ENCODE results near the gene RUNX3.

RUNX3 gene

DNA sequence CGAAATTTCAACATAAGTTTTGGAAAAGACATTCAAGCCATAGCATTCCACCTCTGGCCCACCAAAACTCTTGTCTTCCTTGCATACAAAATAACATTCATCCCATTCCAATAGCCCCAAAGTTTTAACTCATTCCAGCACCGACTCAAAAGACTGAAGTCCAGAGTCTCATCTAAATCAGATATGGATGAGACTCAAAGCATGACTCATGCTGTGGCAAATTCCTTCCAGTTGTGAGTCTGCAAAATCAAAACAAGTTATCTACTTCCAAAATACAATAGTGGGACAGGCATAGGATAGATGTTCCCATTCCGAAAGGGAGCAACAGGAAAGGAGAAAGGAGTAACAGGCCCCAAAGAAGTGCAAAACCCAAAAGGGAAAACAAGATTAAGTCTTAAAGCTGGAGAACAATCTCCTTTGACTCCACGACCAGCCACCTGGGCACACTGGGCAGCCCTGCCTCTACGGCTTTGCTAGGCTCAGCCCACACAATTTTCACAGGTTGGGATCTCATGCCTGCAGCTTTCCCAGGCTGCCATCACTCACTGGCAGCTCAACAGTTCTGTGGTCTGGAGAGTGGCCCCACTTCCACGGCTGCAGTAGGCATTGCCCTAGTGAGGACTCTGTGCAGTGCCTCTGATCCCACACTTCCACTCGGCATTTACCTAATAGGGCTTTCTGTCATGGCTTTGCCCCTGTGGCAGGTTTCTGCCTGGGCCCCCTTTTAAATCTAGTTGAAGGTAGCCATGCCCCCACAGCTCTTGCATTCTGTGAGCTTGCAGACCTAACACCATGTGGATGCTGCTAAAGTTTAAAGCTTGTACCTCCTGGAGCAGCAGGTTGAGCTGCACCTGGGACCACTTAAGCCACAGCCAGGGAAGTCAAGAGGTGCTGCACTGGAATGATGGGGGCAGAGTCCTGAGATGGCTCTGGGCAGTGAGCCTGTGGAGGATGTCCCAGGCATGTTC is 51.0 kb downstream of the RUNX3 start:
- DNase-seq (ENCODE audit: insufficient read length) = no peak
- TF ChIP-seq POLR2AphosphoS5 (IDR thresholded peaks at IDR 0.05; ENCODE audit: low read depth, low read length) (no peak), TAF1 (IDR thresholded peaks at IDR 0.05; ENCODE audit: borderline replicate concordance, low read depth, low read length) (no peak), POLR2A (IDR thresholded peaks at IDR 0.05; ENCODE audit: low read depth, low read length) (no peak)
- FAIRE-seq = no peak

DNA sequence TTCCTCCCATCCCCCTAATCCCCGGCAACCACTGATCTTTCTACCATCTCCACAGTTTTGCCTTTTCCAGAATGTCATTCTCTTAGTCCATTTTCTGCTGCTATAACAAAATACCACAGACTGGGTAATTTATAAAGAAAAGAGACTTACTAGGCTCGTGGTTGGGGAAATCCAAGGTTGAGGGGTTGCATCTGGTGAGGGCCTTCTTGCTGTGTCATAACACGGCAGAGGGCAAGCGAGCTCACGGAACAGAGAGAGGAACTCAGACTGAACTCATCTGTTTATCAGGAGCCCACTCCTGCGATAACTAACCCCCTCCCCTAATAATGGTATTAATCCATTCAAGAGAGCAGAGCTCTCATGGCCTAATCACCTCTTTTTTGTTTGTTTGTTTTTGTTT is 52.0 kb downstream of the RUNX3 start:
- FAIRE-seq (no peak), DNase-seq (ENCODE audit: insufficient read length) (no peak)
- TF ChIP-seq POLR2A (IDR thresholded peaks at IDR 0.05; ENCODE audit: low read depth, low read length) = no peak
- TF ChIP-seq TAF1 (IDR thresholded peaks at IDR 0.05; ENCODE audit: borderline replicate concordance, low read depth, low read length) = no peak
- no peak for TF ChIP-seq POLR2AphosphoS5 (IDR thresholded peaks at IDR 0.05; ENCODE audit: low read depth, low read length)

DNA sequence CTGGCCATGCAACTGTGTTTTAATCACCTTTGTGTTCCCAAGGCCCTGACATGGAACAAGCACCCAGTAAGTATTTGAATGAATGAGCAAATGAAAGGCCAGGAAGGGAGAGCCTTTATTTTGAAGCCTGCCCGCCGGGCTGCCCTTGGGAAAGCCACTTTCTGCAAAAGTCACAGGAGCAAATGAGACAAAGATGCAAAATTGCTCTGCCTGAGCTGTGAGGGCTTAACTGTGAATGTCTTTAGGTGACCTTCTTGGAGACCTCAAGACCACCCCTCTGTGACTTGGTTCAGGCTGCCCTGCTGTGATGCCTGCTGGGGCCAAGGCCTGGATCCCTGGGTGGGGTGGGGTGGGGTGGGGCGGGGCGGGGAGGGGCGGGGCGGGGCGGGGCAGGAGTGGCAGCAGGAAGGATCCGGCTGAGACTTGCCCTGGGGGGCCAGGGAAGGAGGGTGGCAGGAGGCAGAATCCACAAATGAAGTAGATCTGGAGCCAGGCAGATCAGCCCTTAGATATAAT is 54.0 kb downstream of the RUNX3 start:
- no peak for DNase-seq (ENCODE audit: insufficient read length)
- FAIRE-seq = no peak
- no peak for TF ChIP-seq POLR2A (IDR thresholded peaks at IDR 0.05; ENCODE audit: low read depth, low read length)
- TF ChIP-seq POLR2AphosphoS5 (IDR thresholded peaks at IDR 0.05; ENCODE audit: low read depth, low read length) = no peak
- no peak for TF ChIP-seq TAF1 (IDR thresholded peaks at IDR 0.05; ENCODE audit: borderline replicate concordance, low read depth, low read length)

DNA sequence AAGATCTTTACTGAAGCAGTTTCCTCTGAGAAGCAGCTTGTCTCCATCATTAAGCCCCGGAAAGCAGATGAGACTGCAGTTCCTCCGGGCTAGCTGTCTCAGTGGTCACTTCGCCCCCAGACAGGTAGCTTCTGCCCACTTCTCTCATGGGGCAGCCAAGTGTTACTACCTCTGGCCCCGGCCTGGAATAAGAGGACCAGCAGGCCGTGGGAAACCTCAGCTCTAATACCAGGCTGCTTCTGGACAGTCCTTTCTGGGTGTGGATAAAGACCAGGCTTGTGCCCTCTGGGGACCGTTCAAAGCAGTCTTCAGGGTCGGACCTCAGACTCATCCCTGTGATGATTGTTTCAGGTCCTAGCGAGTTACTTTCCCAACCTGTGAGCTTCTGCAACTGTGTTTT is 54.8 kb downstream of the RUNX3 start:
- TF ChIP-seq POLR2A (IDR thresholded peaks at IDR 0.05; ENCODE audit: low read depth, low read length) = no peak
- TF ChIP-seq TAF1 (IDR thresholded peaks at IDR 0.05; ENCODE audit: borderline replicate concordance, low read depth, low read length) = no peak
- no peak for TF ChIP-seq POLR2AphosphoS5 (IDR thresholded peaks at IDR 0.05; ENCODE audit: low read depth, low read length)
- no peak for FAIRE-seq

DNA sequence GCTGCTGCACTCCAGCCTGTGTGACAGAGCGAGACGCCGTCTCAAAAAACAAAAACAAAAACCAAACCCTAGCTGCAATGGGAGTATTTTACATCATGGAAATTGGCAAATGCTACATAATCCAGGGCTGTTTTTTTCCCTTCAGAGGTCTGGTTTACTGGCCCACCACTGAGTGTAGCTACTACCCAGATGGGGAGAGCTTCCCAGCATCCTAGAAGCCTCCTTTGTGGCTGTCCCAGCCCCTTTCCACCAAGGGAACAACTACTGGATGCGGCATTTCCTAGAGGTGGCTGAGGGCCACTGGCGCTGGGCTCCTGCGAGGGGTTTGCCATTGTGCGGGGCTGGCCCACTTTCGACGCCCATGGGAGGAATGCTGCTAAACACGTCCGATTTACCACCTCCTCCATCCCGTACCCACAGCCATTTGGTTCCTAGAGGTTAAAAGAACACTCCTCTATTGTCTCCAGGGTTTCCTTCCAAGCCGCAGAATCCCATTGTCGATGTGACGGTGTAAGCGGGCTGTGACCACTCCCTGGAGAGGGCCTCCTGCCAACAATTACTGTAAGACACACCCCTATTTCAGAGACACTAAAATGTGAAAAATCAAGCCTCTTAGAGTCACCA is 55.4 kb downstream of the RUNX3 start:
- FAIRE-seq (no peak), DNase-seq (ENCODE audit: insufficient read length) (no peak)
- TF ChIP-seq TAF1 (IDR thresholded peaks at IDR 0.05; ENCODE audit: borderline replicate concordance, low read depth, low read length) = no peak

More for the DNA sequence above, 54.8 kb downstream of the RUNX3 start:
- no peak for DNase-seq (ENCODE audit: insufficient read length)

DNA sequence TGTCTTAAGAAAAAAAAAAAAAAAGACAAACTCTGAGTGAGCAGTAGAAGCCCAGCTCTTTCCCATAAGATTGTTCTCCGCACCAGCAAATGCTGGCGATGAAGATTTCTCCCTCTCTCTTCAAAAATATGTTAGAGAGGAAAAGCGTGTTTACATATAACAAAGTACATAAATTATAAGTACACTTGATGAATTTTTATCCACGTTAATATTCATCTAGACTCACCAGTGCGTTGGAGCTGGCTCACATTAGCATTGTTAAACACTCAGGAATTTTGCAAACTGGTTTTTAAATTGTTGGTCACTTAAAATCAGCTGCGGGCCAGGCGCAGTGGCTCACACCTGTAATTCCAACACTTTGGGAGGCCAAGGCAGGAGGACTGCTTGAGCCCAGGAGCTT is 56.0 kb downstream of the RUNX3 start:
- DNase-seq (ENCODE audit: insufficient read length) = no peak
- FAIRE-seq = no peak
- no peak for TF ChIP-seq POLR2A (IDR thresholded peaks at IDR 0.05; ENCODE audit: low read depth, low read length)

DNA sequence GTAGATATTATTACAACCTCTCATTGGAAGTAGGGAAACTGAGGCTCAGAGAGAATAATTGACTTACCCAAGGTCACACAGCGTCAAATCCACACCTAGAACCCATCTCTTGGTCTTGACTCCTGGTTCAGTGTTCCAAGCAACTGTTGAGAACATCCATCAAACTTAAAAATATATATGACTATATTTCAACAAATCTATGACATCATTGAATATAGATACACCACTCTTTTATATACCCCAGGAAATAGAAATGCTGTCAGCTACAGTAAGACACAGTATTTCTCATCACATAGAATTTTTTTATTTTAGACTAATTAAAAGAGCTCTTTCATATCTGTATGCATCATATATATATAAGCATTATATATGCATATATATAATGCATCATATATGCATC is 56.9 kb downstream of the RUNX3 start:
- TF ChIP-seq POLR2AphosphoS5 (IDR thresholded peaks at IDR 0.05; ENCODE audit: low read depth, low read length) = no peak
- no peak for TF ChIP-seq TAF1 (IDR thresholded peaks at IDR 0.05; ENCODE audit: borderline replicate concordance, low read depth, low read length)
- no peak for TF ChIP-seq POLR2A (IDR thresholded peaks at IDR 0.05; ENCODE audit: low read depth, low read length)
- FAIRE-seq = no peak
- no peak for DNase-seq (ENCODE audit: insufficient read length)

DNA sequence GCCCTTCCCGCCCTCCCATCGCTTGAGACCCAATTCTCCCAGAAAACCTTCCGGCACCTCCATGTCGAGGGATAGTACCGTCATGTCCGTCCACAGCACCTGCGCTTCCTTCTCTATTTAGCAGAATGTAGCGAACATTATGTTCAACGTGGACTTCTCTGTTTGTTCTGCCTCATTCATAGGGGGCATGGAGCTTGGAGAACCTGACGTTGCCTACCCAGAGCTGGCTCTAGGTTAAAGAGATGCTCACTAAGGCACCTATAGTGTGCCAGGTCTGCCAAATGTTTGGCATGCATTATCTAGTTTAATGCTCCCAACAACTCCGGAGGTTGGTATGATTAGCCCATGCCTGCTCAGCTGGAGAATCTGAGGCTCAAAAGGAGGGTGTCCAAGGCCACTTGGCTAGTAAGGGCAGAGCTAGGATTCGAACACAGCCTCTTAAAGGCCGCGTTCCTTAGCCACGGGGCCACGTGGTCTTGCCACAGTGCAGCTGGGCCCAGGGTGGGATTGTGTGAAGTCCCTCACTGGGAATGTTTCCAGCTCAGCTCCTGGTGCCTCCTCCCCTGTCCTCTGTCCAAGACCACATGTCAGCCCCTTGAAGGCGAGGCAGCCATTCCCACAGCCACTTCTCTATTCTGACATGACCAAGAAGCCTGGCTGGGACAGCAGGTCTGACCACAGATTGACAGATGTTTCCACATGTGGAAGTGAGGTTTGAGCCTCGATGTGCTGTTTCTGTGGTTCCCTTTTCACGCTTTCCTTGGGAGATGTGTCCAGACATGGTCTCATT is 57.8 kb downstream of the RUNX3 start:
- no peak for FAIRE-seq
- TF ChIP-seq TAF1 (IDR thresholded peaks at IDR 0.05; ENCODE audit: borderline replicate concordance, low read depth, low read length) (no peak), POLR2A (IDR thresholded peaks at IDR 0.05; ENCODE audit: low read depth, low read length) (no peak), POLR2AphosphoS5 (IDR thresholded peaks at IDR 0.05; ENCODE audit: low read depth, low read length) (no peak)
- no peak for DNase-seq (ENCODE audit: insufficient read length)

DNA sequence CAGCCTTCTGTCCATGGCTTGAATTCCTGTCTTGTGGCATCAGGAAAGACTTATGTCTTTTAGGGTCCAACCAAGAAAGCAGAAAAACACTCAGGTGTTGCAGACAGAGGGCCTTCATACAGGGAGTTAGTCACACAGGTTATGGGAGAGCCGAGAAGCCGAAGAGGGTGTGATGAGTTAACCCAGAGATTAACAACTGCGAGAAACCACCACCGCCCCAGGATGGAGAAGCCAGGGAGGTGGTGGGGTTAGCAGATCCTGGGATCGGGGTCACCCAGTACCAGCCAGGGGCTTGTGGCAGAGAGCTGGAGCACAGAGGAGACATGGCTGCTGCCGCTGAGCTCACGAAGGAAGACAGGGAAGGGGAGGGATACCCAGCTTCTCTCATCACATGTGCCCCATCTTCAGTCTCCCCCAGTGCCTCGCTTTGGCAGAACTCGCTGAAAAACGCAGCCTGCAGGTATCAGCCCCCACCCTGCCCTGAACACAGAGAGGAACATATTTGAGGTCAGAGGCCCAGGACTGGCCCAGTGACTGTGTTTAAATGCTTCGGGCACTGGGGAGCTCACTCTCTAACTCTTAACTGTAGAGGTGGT is 58.7 kb downstream of the RUNX3 start:
- no peak for FAIRE-seq
- TF ChIP-seq TAF1 (IDR thresholded peaks at IDR 0.05; ENCODE audit: borderline replicate concordance, low read depth, low read length) (no peak), POLR2A (IDR thresholded peaks at IDR 0.05; ENCODE audit: low read depth, low read length) (no peak), POLR2AphosphoS5 (IDR thresholded peaks at IDR 0.05; ENCODE audit: low read depth, low read length) (no peak)
- no peak for DNase-seq (ENCODE audit: insufficient read length)

DNA sequence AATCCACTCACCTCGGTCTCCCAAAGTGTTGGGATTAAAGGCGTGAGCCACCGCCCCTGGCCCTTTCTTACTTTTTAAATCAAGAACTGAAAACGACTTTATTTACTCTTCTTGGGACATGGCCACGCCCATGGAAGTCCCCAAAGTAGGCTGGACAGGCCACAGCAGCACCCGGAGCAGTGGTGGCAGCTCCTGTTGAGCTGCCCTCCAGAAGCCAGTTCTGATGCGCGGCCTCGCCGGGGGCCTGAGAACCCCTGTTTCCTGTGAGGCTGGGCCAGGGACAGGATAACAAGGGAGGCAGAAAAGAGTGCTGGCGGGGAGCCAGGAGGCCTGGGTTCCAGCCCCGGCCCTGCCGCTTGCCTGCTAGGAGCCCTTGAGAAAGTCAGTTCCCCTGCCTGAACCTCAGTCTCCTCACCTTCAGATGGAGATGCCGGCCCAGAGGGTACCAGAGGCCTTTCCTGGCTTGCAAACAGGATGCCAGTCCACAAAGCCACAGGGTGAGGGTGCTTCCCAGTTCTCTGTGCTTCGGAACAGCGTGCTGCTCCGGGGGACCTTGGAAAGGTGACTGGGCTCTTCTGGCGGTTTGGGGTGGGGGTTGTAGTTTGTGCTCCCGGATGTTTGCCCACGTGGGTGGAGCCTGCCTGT is 59.4 kb downstream of the RUNX3 start:
- TF ChIP-seq POLR2AphosphoS5 (IDR thresholded peaks at IDR 0.05; ENCODE audit: low read depth, low read length) = no peak
- no peak for DNase-seq (ENCODE audit: insufficient read length)
- FAIRE-seq = no peak

Measured in GM12892 (cell line).